ENCODE data around the gene MYL10. TPM values are rescaled to one million over a fixed set of nuclear protein-coding genes. Genes with fewer than 3 reads are reported as not detected.
A peak's percentile ranks its signal among the peaks of the same experiment; 100 is the strongest.

Gene MYL10
- total and polyA plus RNA-seq, 2 of the 13 experiments (the other 11 are each of a cell fraction or from before 2014, with no cell fraction given), result not detected

GRCh38 chr7:101597941-101598340, 31.2 kb downstream of the MYL10 start (continued):
- no peak for TF ChIP-seq ZNF749 (CRISPR knock-in tag; IDR thresholded peaks at IDR 0.05; ENCODE audit: borderline replicate concordance)

GRCh38 chr7:101596898-101597297, 32.2 kb downstream of the MYL10 start:
- Histone ChIP-seq H3K9me3 (ENCODE audit: low read length) (no peaks in the 10 kb centered on the region), H3K9ac (ENCODE audit: insufficient read depth, low read depth, low read length) (no peak overlapping the region), H3K4me1 (ENCODE audit: insufficient read depth, low read length) (peaks cover 43% of the 10 kb centered on the region), H4K20me1 (ENCODE audit: insufficient read depth, low read length) (no peaks in the 10 kb centered on the region), H3K4me2 (ENCODE audit: low read depth, low read length) (no peak overlapping the region), H3K27ac (ENCODE audit: extremely low read length, insufficient read depth, low read length) (no peak overlapping the region), H3K36me3 (replicated peaks in 1 of 2; ENCODE audit: control insufficient read depth in 1 of 2, insufficient read depth in 2 of 2, low read length in 2 of 2) (no peaks in the 10 kb centered on the region), H3K79me2 (ENCODE audit: insufficient read depth, low read length) (no peaks in the 10 kb centered on the region), H3K27me3 (ENCODE audit: control insufficient read depth in 1 of 2, insufficient read depth in 2 of 2, low read length in 2 of 2) (peaks cover 0 to 17% of the 10 kb centered on the region in 2 experiments; a peak in 3 of 5 replicates), H2AFZ (ENCODE audit: low read length) (no peak overlapping the region), H3K4me3 (replicated peaks in 1 of 3; ENCODE audit: insufficient read depth in 1 of 3, low read depth in 2 of 3, low read length in 3 of 3) (no peak overlapping the region)
- no peak for ATAC-seq
- in situ Hi-C loops (cut with HindIII; ENCODE audit: extremely low pct_ligation_motif_present, low pct_unique_long_range_greater_than_20kb), result no loop called here
- FAIRE-seq, result no peak
- DNase-seq (ENCODE audit: low spot score), result no peak
- POLR2A ChIA-PET, result no interaction called here
- TF ChIP-seq HNF1A (IDR thresholded peaks at IDR 0.05; ENCODE audit: low read depth), result no peak
- TF ChIP-seq HNF1A (CRISPR knock-in tag; IDR thresholded peaks at IDR 0.05; ENCODE audit: borderline replicate concordance), result no peak
- TF ChIP-seq CEBPB (IDR thresholded peaks at IDR 0.05; ENCODE audit: borderline replicate concordance, low read depth, low read length), result peak; percentile 67; the same call in 1 of the 2 replicates
- no peak for TF ChIP-seq SIX1 (CRISPR knock-in tag; IDR thresholded peaks at IDR 0.05; ENCODE audit: borderline replicate concordance)
- peak; percentile 2; the same call in 1 of the 2 replicates for TF ChIP-seq BCL6 (CRISPR knock-in tag; IDR thresholded peaks at IDR 0.05)
- TF ChIP-seq ZNF607 (CRISPR knock-in tag; IDR thresholded peaks at IDR 0.05; ENCODE audit: borderline replicate concordance), result no peak
- TF ChIP-seq IKZF5 (CRISPR knock-in tag; IDR thresholded peaks at IDR 0.05), result no peak
- intact Hi-C loops (cut with micrococcal nuclease; ENCODE audit: unreplicated experiment), result no loop called here
- no TSS peak for BruUV-seq (replicated peaks)
- CTCF ChIA-PET (ENCODE audit: low intra/inter-chr PET ratio, low total read pairs), result no interaction called here
- WGBS (ENCODE audit: low lambda C conversion rate), result 14% methylated on average over 1 of the region's 1 CpG

All from HepG2 (cell line).